ENCODE results near the gene PPME1.

GRCh38 chr11:74162681-74163467 is 8.2 kb upstream of the PPME1 start:
- TF ChIP-seq CTCF (IDR thresholded peaks at IDR 0.05) (no peak), POLR2A (IDR thresholded peaks at IDR 0.05) (no peak)

Data from Peyer's patch (tissue), 4 donors.